GM19328 (cell line): ENCODE data around the gene PDP2.

Experiments
- ATAC-seq: cut with Tn5 transposase; IDR thresholded peaks from one replicate; pipeline ENCODE4 v1.9.1; 2021; ENCODE audit warnings: mild to moderate bottlenecking, moderate library complexity; ENCODE audit not compliant: unreplicated experiment

Gene PDP2

DNA sequence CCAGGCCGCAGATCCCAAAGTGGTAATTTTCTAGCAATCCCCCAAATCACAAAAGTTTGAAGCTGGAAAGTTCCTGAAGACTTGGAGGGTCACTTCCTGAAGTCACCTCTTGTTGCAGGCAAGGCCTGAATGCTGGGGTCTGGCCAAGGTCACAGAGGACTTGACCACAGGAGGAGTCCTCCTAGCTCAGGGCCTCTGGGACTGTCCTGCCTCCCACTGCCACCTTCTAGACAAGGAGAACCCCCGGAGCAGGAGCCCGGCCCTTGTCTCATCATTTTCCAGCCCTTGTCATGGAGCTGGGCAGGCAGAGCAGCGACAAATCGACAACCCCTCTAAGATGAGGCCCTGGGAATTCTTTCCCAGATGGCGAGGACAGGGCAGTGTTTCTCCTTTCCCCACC is 38.0 kb downstream of the PDP2 start:
- no peak for ATAC-seq

DNA sequence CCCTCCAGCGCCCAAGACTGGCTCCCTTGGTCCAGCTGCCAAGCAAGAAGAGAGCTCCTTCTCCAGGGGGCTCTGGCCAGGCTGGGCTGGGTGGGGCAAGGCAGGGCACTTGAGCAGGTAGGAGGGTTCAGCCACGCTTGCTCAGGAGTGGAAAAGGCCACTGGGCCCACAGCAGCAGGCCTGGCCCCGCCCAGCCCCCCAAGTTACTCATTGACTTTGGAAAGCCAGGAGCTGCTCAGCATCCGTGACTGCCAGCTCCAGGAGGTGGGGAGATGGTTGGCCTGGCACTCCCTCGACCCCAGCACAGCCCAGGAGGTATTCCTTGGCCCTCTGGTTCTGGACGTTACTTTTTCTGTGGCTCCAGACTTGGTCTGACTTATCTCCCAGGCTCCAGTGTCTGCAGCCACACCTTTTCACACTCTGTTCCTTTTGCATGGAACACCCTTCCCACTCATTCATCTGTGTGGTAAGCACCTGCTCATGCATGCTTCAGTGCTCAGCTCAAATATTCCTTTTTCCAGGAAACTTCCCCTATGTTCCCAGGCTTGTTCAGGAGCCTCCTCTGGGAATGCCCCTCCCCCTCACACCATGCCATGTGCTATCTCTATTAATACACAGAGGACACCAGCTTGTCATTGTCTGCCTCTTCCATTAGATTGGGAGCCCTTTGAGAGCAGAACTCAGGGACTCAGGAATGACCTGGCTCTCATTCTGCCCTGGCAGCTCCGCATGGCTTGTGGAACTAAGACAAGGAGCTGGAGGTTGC is 38.7 kb downstream of the PDP2 start, which contains the start of gene CDH16:
Gene CDH16, minus strand, starts transcription at position 83 of the 766 bp plus-strand sequence. CDS start 820 bp downstream, outside the sequence.
- no peak for ATAC-seq

DNA sequence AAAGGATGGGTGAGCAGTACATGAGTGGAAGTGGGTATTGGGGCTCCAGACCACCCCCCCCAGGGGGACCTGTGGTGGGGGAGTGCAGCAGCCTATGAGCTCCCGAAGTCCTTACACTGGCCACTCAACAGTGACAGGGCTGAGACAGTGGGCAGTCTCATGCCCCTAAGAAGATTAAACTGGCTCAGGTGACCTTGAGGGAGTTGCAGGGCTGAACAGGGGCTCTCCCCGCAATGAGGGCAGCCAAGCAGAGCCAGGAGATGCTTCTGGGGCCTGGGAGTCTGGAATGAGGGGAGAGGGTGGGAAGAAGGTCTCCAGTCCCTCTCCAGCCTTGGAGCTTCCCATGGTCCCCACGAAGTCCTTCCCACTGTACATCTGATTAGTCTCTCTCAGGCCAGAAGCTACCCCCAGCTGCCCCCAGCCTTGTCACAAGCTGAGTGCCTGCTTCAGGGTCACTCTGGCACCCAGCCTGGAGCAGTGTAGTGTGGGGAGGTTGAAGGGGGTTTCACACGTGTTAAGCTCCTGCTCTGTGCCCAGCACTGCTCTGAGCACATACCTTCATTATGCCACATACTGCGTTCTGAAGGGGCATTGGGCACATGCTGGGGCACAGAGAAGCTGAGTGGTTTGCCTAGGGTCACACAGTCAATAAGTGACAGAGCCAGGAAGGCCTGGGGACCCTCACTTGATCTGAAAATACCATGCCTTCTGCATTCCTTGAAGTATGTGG is 39.4 kb downstream of the PDP2 start:
- no peak for ATAC-seq

DNA sequence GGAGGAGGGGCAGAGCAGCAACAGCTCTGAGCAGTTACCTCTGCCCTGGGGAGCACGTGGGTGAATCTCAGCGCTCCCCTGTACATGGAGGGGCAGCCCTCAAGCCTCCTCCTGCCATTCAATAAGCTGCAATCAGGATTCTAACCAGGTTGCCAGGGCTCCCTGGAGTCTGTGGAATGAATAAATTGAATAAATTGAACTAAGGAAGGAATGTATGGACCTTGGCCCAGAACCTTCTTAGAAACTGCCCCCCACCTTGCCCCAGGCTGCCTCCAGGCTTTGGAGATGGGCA is 39.9 kb downstream of the PDP2 start:
- ATAC-seq = no peak

DNA sequence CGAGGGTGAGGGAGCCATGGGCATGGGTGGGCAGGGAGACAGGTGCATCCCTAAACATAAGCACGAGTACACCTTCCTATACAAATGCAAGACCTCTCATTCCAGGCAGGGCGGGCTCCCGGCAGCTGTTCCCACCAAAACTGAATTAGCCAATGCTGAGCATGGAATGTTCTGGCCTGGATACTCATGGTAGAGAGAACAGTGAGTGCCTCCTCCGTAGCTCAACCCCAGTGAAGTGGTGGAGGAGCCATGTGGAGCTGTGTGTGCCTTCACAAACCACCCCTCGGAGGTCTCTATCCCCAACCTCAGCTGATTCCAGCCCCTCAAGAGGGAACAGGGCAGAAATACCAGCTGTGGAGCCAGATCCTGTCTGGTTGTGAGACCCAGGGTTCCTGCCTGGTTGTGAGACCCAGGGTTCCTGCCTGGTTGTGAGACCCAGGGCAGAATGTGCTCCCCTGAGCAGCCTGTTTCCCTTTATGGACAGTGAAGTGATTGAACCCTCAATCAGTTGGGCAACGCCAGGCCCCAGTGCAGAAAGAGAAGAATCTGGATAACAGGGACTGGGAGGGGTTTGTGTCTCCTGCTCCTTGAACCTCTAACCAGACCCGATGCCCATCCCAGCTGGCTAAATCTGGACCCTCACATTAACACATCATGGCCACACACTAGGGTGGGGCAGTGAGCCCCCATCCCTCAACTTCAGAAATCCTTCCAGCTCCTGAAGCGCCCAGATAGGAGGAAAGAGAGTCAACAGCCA is 40.8 kb downstream of the PDP2 start:
- no peak for ATAC-seq

DNA sequence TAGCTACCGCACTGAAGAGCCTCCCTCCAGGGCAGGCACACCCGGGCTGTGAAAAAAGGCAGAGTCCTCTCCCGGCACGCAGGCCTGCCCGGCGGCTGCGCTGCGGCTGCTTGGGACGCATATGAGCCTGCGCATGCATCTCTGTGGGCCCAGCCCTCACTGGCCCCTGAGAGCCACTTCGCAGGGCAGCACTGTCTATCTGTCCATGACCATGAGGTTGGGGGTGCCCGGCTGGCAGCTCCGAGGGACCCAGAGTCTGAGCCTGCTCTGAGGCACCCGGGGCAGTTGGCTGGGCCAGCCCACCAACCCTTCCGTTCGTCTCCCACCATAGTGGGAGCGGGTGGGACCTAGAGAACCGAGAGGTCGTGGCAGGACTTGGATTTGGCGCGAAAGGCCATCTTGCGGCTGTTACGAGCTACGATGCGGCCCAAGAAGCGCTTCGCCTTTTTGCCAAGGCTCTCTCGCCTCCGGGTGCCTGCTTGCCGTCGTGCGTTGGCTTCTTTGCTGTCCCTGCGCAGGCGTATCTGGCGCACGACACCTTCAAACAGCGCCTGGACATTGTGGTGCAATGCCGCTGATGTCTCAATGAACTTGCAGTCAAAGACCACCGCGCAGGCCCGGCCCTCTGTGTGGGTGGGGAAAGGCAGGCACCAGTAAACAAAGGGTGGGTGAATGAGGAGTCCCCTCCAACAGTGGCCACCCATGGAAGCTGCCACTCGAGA is 41.6 kb downstream of the PDP2 start:
- ATAC-seq = no peak

DNA sequence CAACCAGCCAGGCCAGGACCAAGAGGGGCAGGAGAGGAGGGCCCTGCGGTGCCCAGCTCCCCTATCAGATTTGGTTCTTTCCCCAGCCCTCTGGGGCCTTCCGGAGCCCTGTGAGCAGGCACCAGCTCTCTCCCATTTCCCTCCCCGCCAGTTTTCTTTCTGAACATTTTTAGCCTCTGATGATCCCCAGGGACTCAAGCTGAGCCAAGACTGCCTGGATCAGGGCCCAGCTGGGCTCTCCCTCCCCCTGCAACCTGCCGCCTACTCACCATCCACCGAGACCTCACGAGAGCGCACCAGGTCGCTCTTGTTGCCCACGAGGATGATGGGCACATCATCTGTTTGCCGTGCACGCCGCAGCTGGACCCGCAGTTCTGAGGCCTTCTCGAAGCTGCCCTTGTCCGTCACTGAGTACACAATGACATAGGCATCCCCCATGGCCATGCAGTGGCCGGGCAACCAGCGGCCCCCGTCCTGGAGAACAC is 43.0 kb downstream of the PDP2 start:
- ATAC-seq = no peak

DNA sequence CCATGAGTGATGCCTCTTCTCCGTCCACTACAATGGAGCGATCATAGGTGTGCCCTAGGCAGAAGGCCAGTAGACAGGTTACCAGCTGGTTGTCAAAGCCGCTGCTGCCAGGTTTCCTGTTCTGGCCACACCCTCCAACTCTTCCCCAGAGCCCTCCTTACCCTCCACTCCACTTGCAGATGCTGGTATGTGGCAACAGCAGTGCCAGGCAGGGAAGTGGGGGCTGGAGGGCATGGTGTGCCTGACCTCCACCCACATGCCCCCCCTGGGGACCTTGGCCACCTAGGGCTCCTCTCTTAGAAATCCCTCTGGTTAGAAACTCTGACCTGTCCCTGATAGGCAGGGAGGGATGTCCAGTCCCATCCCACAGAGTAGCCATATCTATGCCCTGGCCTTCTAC is 43.6 kb downstream of the PDP2 start:
- no peak for ATAC-seq

DNA sequence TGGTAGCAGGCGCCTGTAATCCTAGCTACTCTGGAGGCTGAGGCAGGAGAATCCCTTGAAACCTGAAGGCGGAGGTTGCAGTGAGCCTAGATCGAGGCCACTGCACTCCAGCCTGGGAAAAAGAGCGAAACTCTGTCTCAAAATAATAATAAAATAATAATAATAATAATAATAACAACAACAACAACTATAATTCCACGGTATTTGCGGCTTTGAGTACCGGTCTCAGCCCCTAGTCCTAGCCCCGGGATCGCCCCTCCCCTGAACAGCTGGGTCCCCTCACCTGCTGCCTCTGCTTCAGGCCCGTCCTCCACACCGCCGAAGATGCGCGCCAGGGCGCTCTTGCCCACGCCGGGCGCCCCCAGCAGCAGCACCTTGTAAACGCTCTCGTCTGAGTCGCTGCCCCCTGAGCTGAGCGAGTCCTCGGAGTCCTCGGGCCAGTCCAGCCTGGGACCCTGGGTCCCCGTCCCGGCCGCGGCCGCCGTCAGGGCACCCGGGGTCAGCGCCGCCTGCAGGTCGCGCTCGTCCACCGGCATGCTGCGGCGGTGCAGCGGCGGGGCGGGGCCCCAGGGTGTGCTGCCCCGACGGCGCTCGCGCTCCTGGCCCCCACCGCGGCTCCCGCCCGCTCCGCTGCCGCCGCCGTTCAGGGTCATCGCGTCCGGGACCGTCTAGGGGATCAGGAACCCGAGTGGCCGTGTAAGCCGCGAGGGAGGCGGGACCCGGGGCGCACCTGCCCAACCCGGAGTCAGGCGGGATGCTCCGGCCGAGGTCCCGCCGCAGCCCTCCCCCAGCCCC is 44.4 kb downstream of the PDP2 start:
- ATAC-seq = no peak

DNA sequence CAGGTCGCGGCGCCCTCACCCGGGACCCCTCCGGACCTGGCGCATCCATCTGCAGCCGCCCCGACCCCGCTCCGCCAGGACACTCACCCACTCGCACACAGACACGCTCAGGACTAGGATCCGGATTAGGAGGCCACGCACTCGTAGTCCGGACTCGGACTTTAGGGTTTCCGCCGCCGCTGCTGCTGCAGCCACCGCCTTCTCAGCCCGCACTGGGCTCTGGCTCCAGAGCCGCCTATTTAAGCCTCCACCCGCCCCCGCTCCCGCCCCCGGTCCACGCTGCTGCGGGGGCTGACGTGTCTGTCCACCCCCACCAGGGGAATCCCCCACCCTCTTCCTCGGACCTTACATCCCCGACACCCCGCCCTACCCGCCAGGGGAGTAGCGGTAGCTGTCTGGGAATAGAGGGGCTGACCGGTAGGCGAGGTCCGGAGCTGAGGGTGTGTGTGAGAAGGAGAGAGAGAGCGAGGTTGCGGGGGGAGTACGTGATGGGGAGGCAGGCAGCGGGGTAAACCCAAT is 45.1 kb downstream of the PDP2 start, which contains the start of gene RRAD:
Gene RRAD, minus strand, starts transcription at position 214 of the 519 bp plus-strand sequence. CDS start 356 bp downstream, outside the sequence.
- ATAC-seq = no peak

DNA sequence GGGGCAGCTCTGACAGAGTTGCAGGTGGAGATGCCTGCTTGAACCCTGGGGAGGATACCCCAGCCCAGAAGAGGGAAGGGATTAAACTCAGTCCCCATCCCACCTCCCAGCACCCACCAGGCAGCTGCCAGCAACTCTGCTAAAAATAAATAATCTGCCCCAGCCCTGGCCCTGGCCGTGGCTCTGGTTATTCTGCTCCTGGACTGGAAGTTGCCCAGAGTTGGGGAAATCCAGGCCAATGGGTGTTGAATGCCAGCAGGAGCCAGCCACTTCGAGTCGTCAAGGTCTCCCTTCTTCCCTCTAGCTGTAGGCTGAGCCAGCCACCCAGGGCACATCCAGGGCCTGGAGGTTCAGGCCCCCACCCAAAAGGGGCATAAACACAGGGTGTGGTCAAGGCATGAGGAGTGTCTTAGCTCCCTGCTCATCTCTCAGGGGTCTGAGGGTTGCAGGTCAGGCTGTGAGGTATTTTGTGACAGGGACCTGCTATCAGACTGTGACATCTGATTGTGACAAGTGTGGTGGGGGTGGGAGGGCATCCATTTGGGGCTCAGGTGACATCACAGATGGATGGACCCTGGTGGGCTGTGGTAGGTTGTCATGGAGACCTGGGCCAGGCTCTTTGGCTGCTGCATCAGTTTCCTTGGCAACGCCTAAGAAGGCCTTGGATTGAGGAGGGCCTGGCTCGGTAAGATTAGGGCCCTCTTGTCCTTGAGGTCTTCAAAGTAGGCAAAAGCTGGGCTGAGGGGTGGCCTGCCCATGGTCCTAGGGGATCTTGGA is 46.0 kb downstream of the PDP2 start:
- ATAC-seq = no peak

DNA sequence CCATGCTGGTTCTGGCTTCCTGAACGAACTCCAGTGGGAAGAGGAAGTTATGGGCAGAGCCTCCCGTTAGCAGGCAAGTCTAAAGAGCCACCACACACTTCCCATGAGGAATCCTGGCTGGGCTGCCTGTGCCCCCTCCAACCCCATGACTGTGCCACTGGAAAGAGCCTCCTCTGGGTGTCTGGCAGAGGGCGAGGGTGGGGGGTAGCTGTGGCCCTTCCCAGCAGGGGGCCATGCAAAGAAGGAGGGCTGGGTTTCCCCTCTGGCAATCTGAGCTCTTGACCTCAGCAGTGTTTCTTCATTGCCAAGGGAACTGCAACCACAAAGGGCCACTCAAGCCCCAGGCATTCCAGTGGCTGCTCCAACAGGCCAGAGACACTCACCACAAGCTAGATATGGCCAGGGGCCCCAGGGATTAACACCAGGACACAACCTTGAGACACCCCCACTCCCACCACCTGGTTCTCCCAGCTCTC is 46.7 kb downstream of the PDP2 start:
- no peak for ATAC-seq

DNA sequence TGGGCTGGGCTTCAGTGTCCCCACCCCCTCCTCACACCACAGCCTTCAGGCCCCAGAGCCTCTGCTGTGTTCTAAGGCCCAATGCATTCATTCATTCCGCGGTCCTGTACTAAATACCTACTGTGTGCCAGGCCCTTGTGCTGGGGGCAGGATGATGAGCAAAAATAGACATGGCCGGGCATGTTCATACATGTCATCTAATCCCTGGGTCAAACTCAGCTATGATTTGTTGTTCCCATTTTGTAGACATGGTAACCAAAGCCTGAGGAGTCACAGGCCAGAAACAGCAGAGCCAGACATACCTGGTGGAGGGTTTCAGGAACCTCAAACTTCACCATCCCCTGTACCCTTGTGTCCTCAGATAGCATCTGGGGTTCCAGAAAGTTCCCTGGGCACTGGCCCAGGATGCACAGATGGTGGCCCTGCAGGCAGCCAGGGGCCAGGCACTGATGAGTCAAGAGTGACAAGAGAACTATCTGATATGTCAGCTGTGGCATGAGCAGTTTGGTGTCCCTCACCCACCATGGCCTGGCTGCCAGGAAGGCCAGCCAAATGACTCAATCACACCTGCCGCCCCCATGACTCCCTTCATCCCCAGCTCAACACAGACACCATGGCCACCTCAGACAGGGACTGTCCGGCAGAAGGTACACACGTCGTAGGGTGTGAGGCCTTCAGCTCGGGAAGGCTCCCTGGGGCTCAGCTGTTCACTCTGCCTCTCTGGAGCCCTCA is 47.8 kb downstream of the PDP2 start:
- ATAC-seq = no peak

DNA sequence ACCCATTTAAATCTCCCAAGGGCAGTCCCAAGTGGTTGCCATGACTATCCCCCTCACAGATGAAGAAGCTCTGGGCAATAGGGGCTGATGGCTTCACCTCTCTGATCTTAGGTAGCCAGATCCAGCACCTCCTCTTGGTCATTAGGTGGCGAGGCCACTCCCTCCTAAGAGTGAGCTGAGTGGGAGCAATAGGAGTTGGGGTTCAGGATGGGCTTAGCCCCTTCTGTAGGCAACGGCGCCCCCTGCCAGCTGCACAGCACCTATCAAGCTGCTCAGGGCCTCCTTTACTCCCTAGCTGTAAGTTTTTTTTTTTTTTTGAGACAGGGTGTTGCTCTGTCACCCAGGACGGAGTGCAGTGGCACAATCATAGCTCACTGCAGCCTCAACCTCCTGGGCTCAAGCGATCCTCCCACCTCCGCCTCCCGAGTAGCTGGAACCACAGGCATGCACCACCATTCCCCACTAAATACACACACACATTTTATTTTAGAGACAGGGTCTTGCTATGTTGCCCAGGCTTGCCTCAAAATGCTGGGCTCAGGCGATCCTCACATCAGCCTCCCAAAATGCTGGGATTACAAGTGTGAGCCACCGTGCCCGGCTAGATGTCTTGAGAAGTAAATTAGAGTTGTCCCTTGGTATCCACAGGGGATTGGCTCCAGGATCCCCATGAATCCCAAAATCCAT is 48.5 kb downstream of the PDP2 start:
- ATAC-seq = no peak

DNA sequence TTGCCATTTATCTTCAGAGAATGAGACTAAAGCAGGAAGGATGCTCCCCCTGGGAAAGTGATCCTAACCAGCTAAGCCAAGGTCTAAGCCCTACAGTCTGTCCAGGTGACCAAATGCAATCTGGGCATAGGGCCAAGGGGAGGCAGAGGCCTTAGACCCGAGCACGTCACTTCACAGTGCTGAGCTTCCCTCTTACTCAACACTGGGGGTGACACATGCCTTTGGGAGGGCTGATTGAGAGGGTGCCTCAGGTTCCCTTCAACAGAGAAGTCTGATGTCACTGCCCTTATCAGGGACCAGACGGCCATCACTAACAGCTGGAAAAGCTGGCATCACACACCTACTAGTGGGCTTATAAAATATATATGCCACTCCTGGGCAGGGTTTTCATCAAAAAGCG is 49.9 kb downstream of the PDP2 start:
- ATAC-seq = no peak

DNA sequence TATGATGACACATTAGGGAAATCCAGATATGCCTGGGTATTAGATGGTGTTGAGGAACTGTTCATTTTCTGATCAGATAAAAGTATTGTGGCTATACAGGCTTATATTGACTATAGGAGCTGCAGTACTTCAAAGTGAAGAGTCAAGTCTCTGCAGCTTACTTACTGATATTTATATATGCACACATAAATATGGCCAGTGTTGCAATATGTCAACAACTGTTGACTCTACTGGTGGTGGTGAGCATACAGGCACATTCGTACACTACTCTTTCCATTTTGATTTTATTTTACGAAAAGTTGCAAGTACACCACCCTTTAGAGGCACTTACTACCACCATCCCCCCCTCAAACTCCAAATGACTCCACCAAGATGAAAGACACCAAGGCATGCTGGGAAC is 51.4 kb downstream of the PDP2 start:
- ATAC-seq = no peak

DNA sequence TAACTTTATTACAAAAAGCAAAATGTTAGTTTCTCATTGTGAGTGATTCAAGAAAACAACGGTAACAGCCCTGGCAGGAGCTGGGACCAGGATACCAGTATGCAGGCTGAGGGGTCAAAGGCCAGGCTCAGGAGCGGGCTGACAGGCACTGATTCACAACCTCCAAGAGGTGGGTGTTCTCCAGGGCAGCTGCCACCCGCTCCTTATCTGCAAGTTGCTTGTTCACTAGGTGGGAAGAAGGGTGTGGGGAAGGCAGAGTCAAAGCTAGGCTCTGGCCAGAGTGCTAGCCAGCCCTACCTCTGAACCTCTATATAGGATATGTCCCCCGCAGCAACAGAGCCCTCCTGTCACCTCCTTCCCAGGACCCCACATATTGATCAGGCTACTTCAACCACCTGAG is 51.8 kb downstream of the PDP2 start:
- ATAC-seq = no peak

DNA sequence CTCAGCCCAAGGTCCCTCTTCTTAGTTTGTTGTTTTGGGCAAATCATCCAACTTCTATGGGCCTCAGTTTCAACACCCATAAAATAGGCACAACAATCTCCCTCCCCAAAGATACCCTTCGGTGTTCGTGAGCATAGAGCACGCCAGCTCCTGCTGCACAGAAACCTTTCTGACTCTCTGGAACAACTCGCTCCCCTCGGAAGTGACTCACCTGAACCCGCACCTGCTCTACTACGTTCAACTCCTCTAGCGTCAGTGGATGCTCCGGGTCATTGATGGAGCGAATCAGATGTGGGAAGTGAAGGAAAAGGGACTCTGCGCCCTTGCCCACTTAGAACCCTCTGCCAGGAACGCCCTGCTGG is 53.4 kb downstream of the PDP2 start:
- no peak for ATAC-seq
